A673 (cell line): ENCODE results near the gene ARMH2. TPM values are rescaled to one million over a fixed set of nuclear protein-coding genes. Genes with fewer than 3 reads are reported as not detected.

Experiments
- BruUV-seq: library from RNA; stranded (reverse); fragments of 400-500 nt; replicated peaks from 2 replicates; lab custom pipeline; 2021; lab: Mats Ljungman, UMichigan
- CTCF ChIA-PET: fragments of 300-600 bp; sonication (Branson Sonifier 250); formaldehyde crosslinking; loops from one replicate; lab custom pipeline; 2022; ENCODE audit warnings: antibody characterized with exemption; lab: Charles Lee
- POLR2A ChIA-PET: fragments of 300-600 bp; sonication (Branson Sonifier 250); formaldehyde crosslinking; loops from one replicate; lab custom pipeline; 2022; ENCODE audit warnings: antibody characterized with exemption; ENCODE audit not compliant: low non-redundant PET; lab: Charles Lee
- DNase-seq: peaks from one replicate; pipeline ENCODE4 v3.0.0-alpha.2; 2015; ENCODE audit warnings: low spot score
- H3K27ac ChIP-seq: fragments of 200-600 bp; sonication (generic); 2 replicates; pipeline ENCODE4 v1.5.1; 2016; ENCODE audit warnings: mixed run types, low read depth, mild to moderate bottlenecking, mixed read lengths, antibody characterized with exemption, low read length; ENCODE audit not compliant: poor library complexity, severe bottlenecking
- H3K27me3 ChIP-seq: fragments of 200-600 bp; sonication (generic); replicated peaks from 2 replicates; pipeline ENCODE4 v1.6.1; 2017; ENCODE audit warnings: mixed run types, low read depth, mild to moderate bottlenecking, mixed read lengths, antibody characterized with exemption, low read length; ENCODE audit not compliant: insufficient read depth, poor library complexity
- H3K36me3 ChIP-seq: fragments of 200-600 bp; sonication (generic); 2 replicates; pipeline ENCODE4 v1.6.1; 2016; ENCODE audit warnings: mixed run types, mild to moderate bottlenecking, mixed read lengths, antibody characterized with exemption, low read length; ENCODE audit not compliant: insufficient read depth, poor library complexity, severe bottlenecking
- H3K4me1 ChIP-seq: fragments of 200-600 bp; sonication (generic); 2 replicates; pipeline ENCODE4 v1.6.1; 2017; ENCODE audit warnings: mixed run types, mild to moderate bottlenecking, mixed read lengths, antibody characterized with exemption, low read length; ENCODE audit not compliant: insufficient read depth, poor library complexity, severe bottlenecking
- H3K4me3 ChIP-seq: fragments of 200-600 bp; sonication (generic); 2 replicates; pipeline ENCODE4 v1.5.1; 2016; ENCODE audit warnings: low read depth, mixed run types, mild to moderate bottlenecking, mixed read lengths, low read length; ENCODE audit not compliant: poor library complexity, severe bottlenecking
- H3K9me3 ChIP-seq: fragments of 200-600 bp; sonication (generic); 2 replicates; pipeline ENCODE4 v1.6.1; 2016; ENCODE audit warnings: mixed run types, low read depth, mild to moderate bottlenecking, mixed read lengths, antibody characterized with exemption, low read length; ENCODE audit not compliant: poor library complexity, severe bottlenecking
- CTCF ChIP-seq: fragments of 300-800, 200-600 bp; sonication (generic); conservative IDR thresholded peaks from 2 replicates; pipeline ENCODE4 v1.5.1; 2017; ENCODE audit warnings: low read depth, mild to moderate bottlenecking, antibody characterized with exemption, low read length, moderate library complexity, mixed read lengths
- EZH2 ChIP-seq: fragments of 200-600 bp; sonication (generic); IDR thresholded peaks from 2 replicates; pipeline ENCODE4 v1.6.1; 2017; ENCODE audit warnings: borderline replicate concordance, low read depth, mild to moderate bottlenecking, mixed read lengths, antibody characterized with exemption, low read length; ENCODE audit not compliant: poor library complexity, severe bottlenecking
- intact Hi-C: fragments of 100-400 bp; cut with micrococcal nuclease; formaldehyde crosslinking; loops from one replicate; pipeline ENCODE4 v1.10.0; 2022; ENCODE audit not compliant: unreplicated experiment
- total RNA-seq: library from RNA; stranded (reverse); gene quantifications from 2 replicates; pipeline ENCODE4 v1.2.3, GENCODE V29; 2021

ARMH2 gene
- total RNA-seq, 1 experiment from 2014 or later: not detected

GRCh38 chr6:24749297-24749696 lies 49.4 kb downstream of the ARMH2 start:
- TF ChIP-seq EZH2: no peak
- TF ChIP-seq CTCF: no peak
- H3K4me1 ChIP-seq: no peaks in the 10 kb centered on the region
- intact Hi-C loops: no loop called here
- no peaks in the 10 kb centered on the region for H3K9me3 ChIP-seq
- POLR2A ChIA-PET: no interaction called here
- no peaks in the 10 kb centered on the region for H3K36me3 ChIP-seq
- no peaks in the 10 kb centered on the region for H3K27me3 ChIP-seq
- DNase-seq: no peak
- CTCF ChIA-PET: no interaction called here
- no peak overlapping the region for H3K4me3 ChIP-seq
- BruUV-seq: no TSS peak
- H3K27ac ChIP-seq: no peak overlapping the region

Other genes with a start within 250 kb of the ARMH2 start
- gene KIAA0319, start 152.7 kb downstream of the ARMH2 start, total RNA-seq: 1.7 and 2.2 TPM in 2 replicates
- gene TDP2, start 132.0 kb downstream of the ARMH2 start, total RNA-seq: 31.4 and 34.9 TPM in 2 replicates
- gene ACOT13, start 131.8 kb downstream of the ARMH2 start, total RNA-seq: 31.2 and 40.8 TPM in 2 replicates
- 91.7 and 107 TPM in 2 replicates for gene C6orf62, start 79.8 kb downstream of the ARMH2 start, total RNA-seq
- gene GMNN, start 24.0 kb downstream of the ARMH2 start, total RNA-seq: 100 and 111 TPM in 2 replicates
- 0.17 and 0.37 TPM in 2 replicates for gene RIPOR2, start 137.0 kb upstream of the ARMH2 start, total RNA-seq